Esophagus muscularis mucosa (tissue), 3 donors: ENCODE results near the gene DHX35.

Source experiments
- CTCF ChIP-seq, 3 experiments: fragments of 200-600 bp in 2 of 3; fragments of 450-650 bp in 1 of 3; sonication (generic) in 2 of 3; IDR thresholded peaks; one replicate each; pipeline ENCODE4 v1.5.1; 2017 to 2019; ENCODE audit warnings: antibody characterized with exemption in 3 of 3, mild to moderate bottlenecking in 2 of 3, moderate library complexity in 1 of 3
- POLR2A ChIP-seq: fragments of 450-650 bp; IDR thresholded peaks from one replicate; pipeline ENCODE4 v1.6.1; 2017; ENCODE audit warnings: antibody characterized with exemption, moderate library complexity, mild to moderate bottlenecking, low read depth
- POLR2AphosphoS5 ChIP-seq, 2 donors: sonication (generic); formaldehyde crosslinking; IDR thresholded peaks; one replicate each; pipeline ENCODE4 v1.6.1; 2017; ENCODE audit warnings: antibody characterized with exemption in 2 of 2

GRCh38 chr20:39029364-39029763 lies 67.2 kb downstream of the DHX35 start:
- TF ChIP-seq CTCF (IDR thresholded peaks at IDR 0.05): no peak
- TF ChIP-seq POLR2AphosphoS5 (IDR thresholded peaks at IDR 0.05): no peak
- no peak for TF ChIP-seq POLR2A
